Epithelial cell of proximal tubule (primary cell): ENCODE measurements around the gene CLIP4. TPM values are rescaled to one million over a fixed set of nuclear protein-coding genes. Genes with fewer than 3 reads are reported as not detected.

ENCODE experiments used
- DNase-seq: peaks from one replicate; pipeline ENCODE4 v3.0.0-alpha.2; 2011; ENCODE audit warnings: low read depth
- H3K4me3 ChIP-seq: 2 replicates; pipeline ENCODE4 v1.5.1; 2011; ENCODE audit warnings: low read depth, mild to moderate bottlenecking, low read length
- total RNA-seq: library from RNA; depleted of rRNA; stranded (reverse); fragments of >200 nt; gene quantifications from 2 replicates; pipeline ENCODE4 v1.2.3, GENCODE V29; 2015
- TF ChIP-seq, protein P1 (sequence below): conservative IDR thresholded peaks from 2 replicates; pipeline ENCODE4 v1.5.1; 2012; ENCODE audit warnings: low read depth, mild to moderate bottlenecking, low read length

Gene CLIP4
- total RNA-seq, 1 donor from 2014 or later: 22.8 TPM

DNA sequence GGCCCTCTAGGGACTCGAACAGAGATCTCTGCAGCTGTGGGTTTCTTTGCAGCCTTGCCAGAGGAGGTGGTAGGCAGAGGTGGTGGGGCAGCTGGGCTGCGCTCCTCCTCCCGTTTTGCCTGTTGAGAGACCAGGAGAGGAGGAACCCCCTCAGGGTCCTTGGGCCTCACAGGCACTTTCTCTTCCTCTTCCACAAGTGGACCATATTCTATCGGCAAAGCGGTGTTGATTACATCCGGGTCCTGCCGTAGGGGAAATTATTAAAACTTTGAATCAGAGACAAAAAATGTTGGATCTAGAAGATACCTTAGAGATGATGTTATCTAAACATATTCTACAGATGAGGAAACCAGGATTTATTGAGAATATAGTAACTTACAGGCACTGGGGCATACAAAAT lies 78.5 kb downstream of the CLIP4 start:
- no peak overlapping the region for H3K4me3 ChIP-seq
- DNase-seq: no peak
- TF ChIP-seq, protein P1, sequence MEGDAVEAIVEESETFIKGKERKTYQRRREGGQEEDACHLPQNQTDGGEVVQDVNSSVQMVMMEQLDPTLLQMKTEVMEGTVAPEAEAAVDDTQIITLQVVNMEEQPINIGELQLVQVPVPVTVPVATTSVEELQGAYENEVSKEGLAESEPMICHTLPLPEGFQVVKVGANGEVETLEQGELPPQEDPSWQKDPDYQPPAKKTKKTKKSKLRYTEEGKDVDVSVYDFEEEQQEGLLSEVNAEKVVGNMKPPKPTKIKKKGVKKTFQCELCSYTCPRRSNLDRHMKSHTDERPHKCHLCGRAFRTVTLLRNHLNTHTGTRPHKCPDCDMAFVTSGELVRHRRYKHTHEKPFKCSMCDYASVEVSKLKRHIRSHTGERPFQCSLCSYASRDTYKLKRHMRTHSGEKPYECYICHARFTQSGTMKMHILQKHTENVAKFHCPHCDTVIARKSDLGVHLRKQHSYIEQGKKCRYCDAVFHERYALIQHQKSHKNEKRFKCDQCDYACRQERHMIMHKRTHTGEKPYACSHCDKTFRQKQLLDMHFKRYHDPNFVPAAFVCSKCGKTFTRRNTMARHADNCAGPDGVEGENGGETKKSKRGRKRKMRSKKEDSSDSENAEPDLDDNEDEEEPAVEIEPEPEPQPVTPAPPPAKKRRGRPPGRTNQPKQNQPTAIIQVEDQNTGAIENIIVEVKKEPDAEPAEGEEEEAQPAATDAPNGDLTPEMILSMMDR: no peak

DNA sequence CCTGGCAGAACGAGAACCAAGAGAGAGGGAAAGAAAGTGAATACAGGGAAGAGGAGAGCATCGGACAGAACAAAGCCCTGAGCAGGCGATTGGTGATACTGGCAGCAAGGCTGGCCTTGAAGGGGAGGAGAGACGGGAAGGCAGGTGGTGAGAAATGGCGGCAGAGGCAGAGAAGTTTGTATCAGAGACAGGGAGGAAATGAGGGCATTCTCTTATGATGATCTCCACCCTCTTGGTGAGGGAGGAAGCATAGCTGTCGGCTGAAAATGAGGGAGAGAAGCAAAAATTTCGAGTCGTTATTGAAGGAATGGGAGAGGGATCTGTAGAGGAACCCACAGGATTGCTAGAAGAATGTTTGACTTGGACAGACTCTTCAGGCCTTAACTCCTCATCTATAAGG lies 80.6 kb downstream of the CLIP4 start:
- TF ChIP-seq, protein P1: no peak
- DNase-seq: no peak

DNA sequence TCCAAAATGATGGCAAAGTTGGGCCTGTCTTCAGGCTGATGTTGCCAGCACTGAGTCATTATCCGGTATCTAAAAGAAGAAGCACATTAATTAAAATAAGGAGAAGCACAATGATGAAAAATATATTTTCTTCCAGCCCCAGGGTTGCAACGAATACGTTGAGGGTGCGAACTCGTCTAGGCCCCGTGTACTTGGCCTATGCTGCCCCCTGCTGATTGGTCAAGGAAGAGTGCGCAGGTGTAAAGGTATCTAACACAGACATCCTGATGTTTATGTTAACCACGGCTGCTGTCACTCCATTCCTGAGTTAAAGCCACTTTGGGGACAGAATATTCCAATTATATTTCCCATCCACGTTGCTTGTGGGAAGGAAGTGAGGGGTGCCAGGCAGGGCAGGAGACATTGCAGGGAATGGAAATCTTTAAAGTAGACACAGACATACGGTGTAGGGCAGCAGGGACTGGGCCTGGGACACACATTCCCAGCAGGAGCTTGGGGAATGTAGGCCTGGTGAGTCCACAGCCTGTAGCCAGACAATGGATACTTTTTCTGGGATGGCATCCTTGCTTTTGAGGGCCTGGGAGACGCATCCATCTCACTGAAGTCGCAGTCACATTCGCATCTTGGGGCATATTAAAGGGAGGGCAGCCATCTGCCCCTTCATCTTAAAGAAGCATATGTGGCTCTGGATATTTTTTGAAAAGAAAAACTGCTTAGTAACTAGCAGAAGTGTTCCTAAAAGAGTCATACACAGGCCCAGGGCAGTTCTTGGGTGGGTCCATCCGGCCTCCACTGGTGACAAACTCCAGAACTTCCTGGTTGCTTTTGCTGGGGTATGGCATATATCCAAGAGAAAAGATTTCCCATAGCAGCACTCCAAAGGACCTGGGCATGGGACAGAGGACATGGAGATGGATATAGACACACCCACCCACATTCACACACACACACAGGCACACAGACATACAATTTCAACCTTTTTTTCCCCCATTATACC lies 81.9 kb downstream of the CLIP4 start:
- no peak overlapping the region for H3K4me3 ChIP-seq
- TF ChIP-seq, protein P1: peak; percentile 87
- no peak for DNase-seq

More for the DNA sequence above, 80.6 kb downstream of the CLIP4 start:
- no peak overlapping the region for H3K4me3 ChIP-seq

DNA sequence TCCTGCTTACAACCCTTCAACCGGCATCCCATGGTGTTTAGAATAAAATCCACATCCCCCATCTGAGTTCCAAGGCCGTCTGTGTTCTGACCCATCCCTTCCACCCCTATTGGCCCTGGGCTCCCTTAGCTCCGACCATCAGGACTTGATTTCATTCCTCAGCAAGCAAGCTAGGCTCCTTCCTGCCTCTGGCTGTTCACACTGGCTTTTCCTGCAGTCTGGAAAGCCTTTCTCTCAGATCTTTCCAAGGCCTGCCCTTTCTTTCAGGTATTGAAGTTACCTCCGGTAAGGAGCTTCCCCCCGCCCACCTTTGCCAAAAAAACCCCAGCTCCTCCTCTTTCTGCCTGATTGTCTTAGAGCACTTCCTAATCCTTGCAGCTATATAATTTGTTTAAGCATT lies 86.8 kb downstream of the CLIP4 start:
- TF ChIP-seq, protein P1: no peak
- no peak for DNase-seq
- H3K4me3 ChIP-seq: no peak overlapping the region

DNA sequence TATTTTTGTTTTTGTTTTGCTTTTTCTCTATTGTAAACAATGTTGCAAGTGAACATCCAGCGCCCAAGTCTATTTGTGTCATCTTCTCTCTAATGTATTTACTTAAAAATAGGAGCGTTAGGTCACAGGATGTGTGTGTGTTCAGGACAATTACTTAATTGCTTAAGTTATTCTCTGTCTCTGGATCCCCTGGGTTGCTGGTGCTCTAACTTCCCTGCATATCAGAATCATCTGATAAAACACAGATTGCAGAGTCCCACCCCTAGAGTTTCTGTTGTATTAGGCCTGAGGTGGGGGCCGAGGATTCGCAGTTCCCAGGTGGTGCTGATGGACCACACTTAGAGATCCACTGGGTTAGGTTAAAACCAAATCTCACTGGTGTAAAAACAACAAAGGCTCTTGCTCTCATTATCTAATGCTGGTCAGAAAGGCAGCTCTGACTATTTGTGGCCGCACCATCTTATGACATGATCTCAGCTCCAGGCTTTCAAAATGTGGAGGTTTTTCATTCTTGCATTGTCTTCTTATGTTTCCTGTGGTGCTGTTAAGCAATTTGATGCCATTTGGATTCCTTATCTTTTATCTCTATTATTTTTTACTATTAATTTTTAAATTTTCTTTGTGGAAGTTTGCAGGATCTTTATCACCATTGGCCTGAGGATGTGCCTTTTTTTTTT lies 87.7 kb downstream of the CLIP4 start:
- TF ChIP-seq, protein P1: no peak
- DNase-seq: no peak
- no peak overlapping the region for H3K4me3 ChIP-seq

DNA sequence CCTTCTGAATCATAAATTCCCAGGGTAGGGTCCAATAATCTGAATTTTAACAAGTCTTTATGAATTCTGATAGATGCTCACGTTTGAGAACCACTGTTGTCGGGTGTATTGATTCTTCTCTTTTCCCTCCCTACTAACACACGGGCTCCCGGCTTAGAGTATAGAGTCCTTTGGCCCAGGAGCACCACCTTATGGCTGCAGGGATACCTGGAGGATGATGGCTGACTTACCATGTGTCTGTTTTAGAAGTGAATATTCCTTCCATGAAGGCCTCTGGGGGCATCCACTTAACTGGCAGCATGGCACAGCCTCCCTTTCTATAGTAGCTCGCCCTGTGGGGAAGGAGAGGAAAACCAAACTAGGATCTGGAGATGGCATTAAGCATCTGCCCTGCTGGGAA lies 91.7 kb downstream of the CLIP4 start:
- TF ChIP-seq, protein P1: no peak

More for the DNA sequence above, 91.7 kb downstream of the CLIP4 start:
- DNase-seq: no peak
- H3K4me3 ChIP-seq: no peak overlapping the region
